SK-N-SH (cell line): ENCODE results near the gene UBE2E2.

Experiments
- EP300 ChIP-seq, 2 experiments: IDR thresholded peaks; 2 replicates each; pipeline versions ENCODE4 v1.4.0 to v1.6.1; 2012; ENCODE audit warnings: borderline replicate concordance in 1 of 2, low read depth in 1 of 2, low read length in 1 of 2
- MAX ChIP-seq: IDR thresholded peaks from 2 replicates; pipeline ENCODE4 v1.4.0; 2012; ENCODE audit warnings: low read depth
- MEF2A ChIP-seq: IDR thresholded peaks from 2 replicates; pipeline ENCODE4 v1.4.0; 2012; ENCODE audit warnings: low read depth, borderline replicate concordance
- MXI1 ChIP-seq: IDR thresholded peaks from 2 replicates; pipeline ENCODE4 v1.6.1; 2012; ENCODE audit warnings: mild to moderate bottlenecking, low read depth, low read length, improper control_type of control experiment
- PBX3 ChIP-seq: IDR thresholded peaks from 2 replicates; pipeline ENCODE4; 2012
- POLR2AphosphoS5 ChIP-seq: IDR thresholded peaks from 2 replicates; pipeline ENCODE4 v1.6.1; 2012; ENCODE audit warnings: low read depth, low read length
- RAD21 ChIP-seq: IDR thresholded peaks from 2 replicates; pipeline ENCODE4 v1.6.1; 2012; ENCODE audit warnings: mild to moderate bottlenecking, low read length
- RFX5 ChIP-seq: IDR thresholded peaks from 2 replicates; pipeline ENCODE4 v1.6.1; 2012; ENCODE audit warnings: mild to moderate bottlenecking, improper control_type of control experiment, low read length
- TCF12 ChIP-seq: IDR thresholded peaks from 2 replicates; pipeline ENCODE4 v1.4.0; 2012
- TEAD4 ChIP-seq: IDR thresholded peaks from 2 replicates; pipeline ENCODE4 v1.4.0; 2012; ENCODE audit warnings: mild to moderate bottlenecking, borderline replicate concordance; ENCODE audit not compliant: insufficient read depth
- USF1 ChIP-seq: IDR thresholded peaks from 2 replicates; pipeline ENCODE4 v1.4.0; 2012; ENCODE audit warnings: low read depth, borderline replicate concordance
- ZBTB33 ChIP-seq: IDR thresholded peaks from 2 replicates; pipeline ENCODE4 v1.4.0; 2012; ENCODE audit warnings: low read depth, borderline replicate concordance
- TF ChIP-seq, protein P1 (sequence below): fragments of 200-600 bp; sonication (generic); IDR thresholded peaks from 2 replicates; pipeline ENCODE4 v1.6.1; 2017; ENCODE audit warnings: antibody characterized with exemption, mild to moderate bottlenecking, moderate library complexity
- TF ChIP-seq, protein P2 (sequence below): IDR thresholded peaks from 2 replicates; pipeline ENCODE4 v1.6.1; 2012; ENCODE audit warnings: mild to moderate bottlenecking, low read depth, low read length, moderate library complexity

DNA sequence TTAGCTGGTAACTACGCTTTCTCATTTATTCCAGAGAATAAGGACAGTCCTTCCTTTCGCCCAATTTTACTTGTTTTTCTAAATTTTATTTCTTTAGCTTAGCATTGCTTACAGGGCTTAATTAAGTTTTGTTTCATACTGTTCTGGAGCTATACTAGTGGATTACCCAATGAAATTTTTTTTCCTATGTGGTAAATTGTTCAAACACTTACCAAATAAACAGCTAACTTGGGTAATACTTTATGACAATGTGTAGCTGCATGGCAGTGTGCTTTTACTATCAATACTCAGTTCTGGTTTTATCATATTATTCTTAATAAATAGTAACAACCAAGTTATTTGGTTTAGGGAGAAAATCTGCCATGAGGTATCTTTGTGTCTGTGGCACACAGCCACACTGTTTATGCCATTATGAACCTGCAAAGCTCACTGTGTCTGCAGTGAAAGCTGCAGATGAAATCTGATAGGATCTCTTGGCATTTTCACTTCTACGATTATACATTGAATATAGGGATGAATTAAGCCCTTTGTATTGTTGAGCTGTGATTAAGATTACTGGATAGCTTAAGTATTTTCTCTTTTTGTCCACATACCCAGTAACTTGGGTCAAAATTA is 37.2 kb downstream of the UBE2E2 start:
- no peak for TF ChIP-seq MXI1
- no peak for TF ChIP-seq PBX3
- TF ChIP-seq MAX = no peak
- TF ChIP-seq, protein P1, sequence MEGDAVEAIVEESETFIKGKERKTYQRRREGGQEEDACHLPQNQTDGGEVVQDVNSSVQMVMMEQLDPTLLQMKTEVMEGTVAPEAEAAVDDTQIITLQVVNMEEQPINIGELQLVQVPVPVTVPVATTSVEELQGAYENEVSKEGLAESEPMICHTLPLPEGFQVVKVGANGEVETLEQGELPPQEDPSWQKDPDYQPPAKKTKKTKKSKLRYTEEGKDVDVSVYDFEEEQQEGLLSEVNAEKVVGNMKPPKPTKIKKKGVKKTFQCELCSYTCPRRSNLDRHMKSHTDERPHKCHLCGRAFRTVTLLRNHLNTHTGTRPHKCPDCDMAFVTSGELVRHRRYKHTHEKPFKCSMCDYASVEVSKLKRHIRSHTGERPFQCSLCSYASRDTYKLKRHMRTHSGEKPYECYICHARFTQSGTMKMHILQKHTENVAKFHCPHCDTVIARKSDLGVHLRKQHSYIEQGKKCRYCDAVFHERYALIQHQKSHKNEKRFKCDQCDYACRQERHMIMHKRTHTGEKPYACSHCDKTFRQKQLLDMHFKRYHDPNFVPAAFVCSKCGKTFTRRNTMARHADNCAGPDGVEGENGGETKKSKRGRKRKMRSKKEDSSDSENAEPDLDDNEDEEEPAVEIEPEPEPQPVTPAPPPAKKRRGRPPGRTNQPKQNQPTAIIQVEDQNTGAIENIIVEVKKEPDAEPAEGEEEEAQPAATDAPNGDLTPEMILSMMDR = no peak
- TF ChIP-seq POLR2AphosphoS5 = no peak
- TF ChIP-seq, protein P2, sequence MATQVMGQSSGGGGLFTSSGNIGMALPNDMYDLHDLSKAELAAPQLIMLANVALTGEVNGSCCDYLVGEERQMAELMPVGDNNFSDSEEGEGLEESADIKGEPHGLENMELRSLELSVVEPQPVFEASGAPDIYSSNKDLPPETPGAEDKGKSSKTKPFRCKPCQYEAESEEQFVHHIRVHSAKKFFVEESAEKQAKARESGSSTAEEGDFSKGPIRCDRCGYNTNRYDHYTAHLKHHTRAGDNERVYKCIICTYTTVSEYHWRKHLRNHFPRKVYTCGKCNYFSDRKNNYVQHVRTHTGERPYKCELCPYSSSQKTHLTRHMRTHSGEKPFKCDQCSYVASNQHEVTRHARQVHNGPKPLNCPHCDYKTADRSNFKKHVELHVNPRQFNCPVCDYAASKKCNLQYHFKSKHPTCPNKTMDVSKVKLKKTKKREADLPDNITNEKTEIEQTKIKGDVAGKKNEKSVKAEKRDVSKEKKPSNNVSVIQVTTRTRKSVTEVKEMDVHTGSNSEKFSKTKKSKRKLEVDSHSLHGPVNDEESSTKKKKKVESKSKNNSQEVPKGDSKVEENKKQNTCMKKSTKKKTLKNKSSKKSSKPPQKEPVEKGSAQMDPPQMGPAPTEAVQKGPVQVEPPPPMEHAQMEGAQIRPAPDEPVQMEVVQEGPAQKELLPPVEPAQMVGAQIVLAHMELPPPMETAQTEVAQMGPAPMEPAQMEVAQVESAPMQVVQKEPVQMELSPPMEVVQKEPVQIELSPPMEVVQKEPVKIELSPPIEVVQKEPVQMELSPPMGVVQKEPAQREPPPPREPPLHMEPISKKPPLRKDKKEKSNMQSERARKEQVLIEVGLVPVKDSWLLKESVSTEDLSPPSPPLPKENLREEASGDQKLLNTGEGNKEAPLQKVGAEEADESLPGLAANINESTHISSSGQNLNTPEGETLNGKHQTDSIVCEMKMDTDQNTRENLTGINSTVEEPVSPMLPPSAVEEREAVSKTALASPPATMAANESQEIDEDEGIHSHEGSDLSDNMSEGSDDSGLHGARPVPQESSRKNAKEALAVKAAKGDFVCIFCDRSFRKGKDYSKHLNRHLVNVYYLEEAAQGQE = no peak
- TF ChIP-seq RAD21 = 0 out of 2 replicates have a peak, but pooled peaks have one; percentile 6
- TF ChIP-seq RFX5 = no peak
- TF ChIP-seq ZBTB33 = no peak
- TF ChIP-seq TEAD4 = no peak
- peak in 1 of 2 experiments; percentile 48; a peak in 2 of 4 replicates for TF ChIP-seq EP300 (IDR thresholded peaks at IDR 0.05; ENCODE audit: borderline replicate concordance in 1 of 2, low read depth in 1 of 2, low read length in 1 of 2)
- 0 out of 2 replicates have a peak, but pooled peaks have one; percentile 10 for TF ChIP-seq TCF12
- TF ChIP-seq USF1 = no peak
- no peak for TF ChIP-seq MEF2A
